ENCODE data around the gene GPLD1.

GRCh38 chr6:24451581-24452388, 37.6 kb downstream of the GPLD1 start:
- TF ChIP-seq, protein P1, sequence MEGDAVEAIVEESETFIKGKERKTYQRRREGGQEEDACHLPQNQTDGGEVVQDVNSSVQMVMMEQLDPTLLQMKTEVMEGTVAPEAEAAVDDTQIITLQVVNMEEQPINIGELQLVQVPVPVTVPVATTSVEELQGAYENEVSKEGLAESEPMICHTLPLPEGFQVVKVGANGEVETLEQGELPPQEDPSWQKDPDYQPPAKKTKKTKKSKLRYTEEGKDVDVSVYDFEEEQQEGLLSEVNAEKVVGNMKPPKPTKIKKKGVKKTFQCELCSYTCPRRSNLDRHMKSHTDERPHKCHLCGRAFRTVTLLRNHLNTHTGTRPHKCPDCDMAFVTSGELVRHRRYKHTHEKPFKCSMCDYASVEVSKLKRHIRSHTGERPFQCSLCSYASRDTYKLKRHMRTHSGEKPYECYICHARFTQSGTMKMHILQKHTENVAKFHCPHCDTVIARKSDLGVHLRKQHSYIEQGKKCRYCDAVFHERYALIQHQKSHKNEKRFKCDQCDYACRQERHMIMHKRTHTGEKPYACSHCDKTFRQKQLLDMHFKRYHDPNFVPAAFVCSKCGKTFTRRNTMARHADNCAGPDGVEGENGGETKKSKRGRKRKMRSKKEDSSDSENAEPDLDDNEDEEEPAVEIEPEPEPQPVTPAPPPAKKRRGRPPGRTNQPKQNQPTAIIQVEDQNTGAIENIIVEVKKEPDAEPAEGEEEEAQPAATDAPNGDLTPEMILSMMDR (IDR thresholded peaks at IDR 0.05 in 8 of 11, conservative IDR thresholded peaks at IDR 0.05 in 3 of 11) = no peak
- no peak for TF ChIP-seq POLR2A (IDR thresholded peaks at IDR 0.05)
